Stimulated activated CD4-positive, alpha-beta T cell treated with anti-CD3 and anti-CD28 coated beads, Interleukin-4, amount 100 ng/mL, for 1 hour (primary cell): ENCODE measurements around the gene NHSL1.

Source experiments
- DNase-seq: peaks from one replicate; pipeline ENCODE4 v3.0.0-alpha.2; 2020

Gene NHSL1

GRCh38 chr6:138397128-138398122, 101.9 kb downstream of the NHSL1 start:
- DNase-seq = no peak

GRCh38 chr6:138396709-138397108, 102.6 kb downstream of the NHSL1 start:
- no peak for DNase-seq

- DNase-seq = no peak
Observed at GRCh38 chr6:138393871-138394783, 105.2 kb downstream of the NHSL1 start.

- no peak for DNase-seq
Observed at GRCh38 chr6:138389551-138389950, 109.7 kb downstream of the NHSL1 start.

- DNase-seq = no peak
Observed at GRCh38 chr6:138387577-138388368, 111.5 kb downstream of the NHSL1 start.

GRCh38 chr6:138386897-138387296, 112.4 kb downstream of the NHSL1 start:
- DNase-seq = no peak

- no peak for DNase-seq
Observed at GRCh38 chr6:138383776-138384175, 115.5 kb downstream of the NHSL1 start.

GRCh38 chr6:138382498-138383265, 116.6 kb downstream of the NHSL1 start:
- DNase-seq = no peak

- DNase-seq = no peak
Observed at GRCh38 chr6:138378463-138378862, 120.8 kb downstream of the NHSL1 start.

GRCh38 chr6:138377844-138378243, 121.5 kb downstream of the NHSL1 start, which contains the start of gene SMIM28:
Gene SMIM28, plus strand, starts transcription at chr6:138377905. Its CDS starts 168 bp downstream, at chr6:138378073.
- DNase-seq = no peak

GRCh38 chr6:138377042-138377441, 122.3 kb downstream of the NHSL1 start:
- DNase-seq = no peak

- no peak for DNase-seq
Observed at GRCh38 chr6:138374815-138375214, 124.5 kb downstream of the NHSL1 start.

- DNase-seq = no peak
Observed at GRCh38 chr6:138374230-138374629, 125.1 kb downstream of the NHSL1 start.

- no peak for DNase-seq
Observed at GRCh38 chr6:138372711-138373463, 126.4 kb downstream of the NHSL1 start.
